ENCODE measurements around the gene FAM83G.

DNA sequence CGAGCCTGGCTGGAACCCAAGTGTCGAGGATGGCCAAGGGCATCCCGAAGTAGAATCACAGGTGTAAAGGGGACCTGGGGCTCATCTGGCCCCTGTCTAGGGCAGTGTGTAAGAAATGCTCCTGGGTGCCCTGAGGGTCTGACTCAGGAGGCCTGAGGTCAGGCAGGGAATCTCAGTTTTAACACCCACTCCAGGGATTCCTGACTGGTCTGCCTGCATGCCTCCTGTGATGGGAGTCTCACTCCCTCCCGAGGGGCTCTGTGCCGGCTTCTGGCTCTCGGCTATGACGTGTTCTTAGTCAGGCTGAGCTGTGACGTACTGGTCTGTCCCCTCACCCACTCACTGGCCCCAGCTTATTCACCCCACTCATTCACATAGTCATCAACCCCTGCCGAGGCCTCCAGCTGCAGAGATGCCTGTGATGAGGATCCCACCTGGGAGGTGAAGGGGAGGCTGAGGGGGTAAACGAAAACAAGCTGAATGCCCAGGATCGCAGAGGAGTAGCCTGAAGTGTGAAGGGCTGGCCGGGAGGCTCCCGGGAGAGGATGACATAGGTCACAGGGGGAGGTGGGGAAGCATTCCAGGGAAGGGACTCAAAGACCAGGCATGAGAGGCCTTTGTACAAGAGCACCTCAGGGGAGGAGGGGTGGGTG, 23.8 kb downstream of the FAM83G start:
- TF ChIP-seq, protein P1, sequence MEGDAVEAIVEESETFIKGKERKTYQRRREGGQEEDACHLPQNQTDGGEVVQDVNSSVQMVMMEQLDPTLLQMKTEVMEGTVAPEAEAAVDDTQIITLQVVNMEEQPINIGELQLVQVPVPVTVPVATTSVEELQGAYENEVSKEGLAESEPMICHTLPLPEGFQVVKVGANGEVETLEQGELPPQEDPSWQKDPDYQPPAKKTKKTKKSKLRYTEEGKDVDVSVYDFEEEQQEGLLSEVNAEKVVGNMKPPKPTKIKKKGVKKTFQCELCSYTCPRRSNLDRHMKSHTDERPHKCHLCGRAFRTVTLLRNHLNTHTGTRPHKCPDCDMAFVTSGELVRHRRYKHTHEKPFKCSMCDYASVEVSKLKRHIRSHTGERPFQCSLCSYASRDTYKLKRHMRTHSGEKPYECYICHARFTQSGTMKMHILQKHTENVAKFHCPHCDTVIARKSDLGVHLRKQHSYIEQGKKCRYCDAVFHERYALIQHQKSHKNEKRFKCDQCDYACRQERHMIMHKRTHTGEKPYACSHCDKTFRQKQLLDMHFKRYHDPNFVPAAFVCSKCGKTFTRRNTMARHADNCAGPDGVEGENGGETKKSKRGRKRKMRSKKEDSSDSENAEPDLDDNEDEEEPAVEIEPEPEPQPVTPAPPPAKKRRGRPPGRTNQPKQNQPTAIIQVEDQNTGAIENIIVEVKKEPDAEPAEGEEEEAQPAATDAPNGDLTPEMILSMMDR (IDR thresholded peaks at IDR 0.05): no peak
- no peak for TF ChIP-seq POLR2A (IDR thresholded peaks at IDR 0.05)
